HCT116 (cell line): ENCODE measurements around the gene CELF2. TPM values are rescaled to one million over a fixed set of nuclear protein-coding genes. Genes with fewer than 3 reads are reported as not detected.

Source experiments
- ATAC-seq: fragments of 200-7000 bp; cut with Tn5 transposase; 2 replicates; pipeline ENCODE4 v1.9.1; 2020; ENCODE audit warnings: mild to moderate bottlenecking, moderate library complexity
- BruUV-seq: library from RNA; stranded (reverse); fragments of 400-500 nt; replicated peaks from 2 replicates; lab custom pipeline; 2021; lab: Mats Ljungman, UMichigan
- CTCF ChIA-PET: fragments of 300-600 bp; sonication (Branson Sonifier 250); formaldehyde crosslinking; loops from one replicate; lab custom pipeline; 2021; ENCODE audit warnings: antibody characterized with exemption; lab: Charles Lee
- POLR2A ChIA-PET: fragments of 300-600, 350-600 bp; sonication (Branson Sonifier 250); formaldehyde crosslinking; loops from one replicate; lab custom pipeline; 2021; ENCODE audit warnings: antibody characterized with exemption; lab: Charles Lee
- RAD21 ChIA-PET, 2 experiments: fragments of 300-600 bp; sonication (Branson Sonifier 250); formaldehyde crosslinking; loops; one replicate each; lab custom pipeline; 2023; ENCODE audit warnings: low total read pairs in 2 of 2; ENCODE audit not compliant: uncharacterized antibody in 2 of 2, unreplicated experiment in 2 of 2, low non-redundant PET in 1 of 2; lab: Charles Lee
- DNase-seq: peaks from one replicate; pipeline ENCODE4 v3.0.0-alpha.2; 2010; ENCODE audit warnings: low read depth, low spot score
- H2AFZ ChIP-seq: fragments of 200-600 bp; shearing (Covaris generic), sonication (generic); 2 replicates; pipeline ENCODE4 v1.6.1; 2017; ENCODE audit warnings: low read depth, mixed run types, mixed read lengths, antibody characterized with exemption, low read length; ENCODE audit not compliant: poor library complexity, severe bottlenecking
- H3K27ac ChIP-seq: 2 replicates; pipeline ENCODE4 v1.5.1; 2012; ENCODE audit warnings: low read depth, low read length
- H3K27me3 ChIP-seq: fragments of 200-600 bp; sonication (generic); 2 replicates; pipeline ENCODE4 v1.6.1; 2016; ENCODE audit warnings: mixed run types, low read length, mixed read lengths; ENCODE audit not compliant: insufficient read depth
- H3K36me3 ChIP-seq, 2 experiments: fragments of 200-500 bp in 1 of 2; fragments of 200-600 bp in 1 of 2; sonication (Bioruptor generic) in 1 of 2; sonication (generic) in 1 of 2; 2 replicates each; pipeline versions ENCODE4 v1.5.1 to v1.6.1; 2014 to 2016; ENCODE audit warnings: low read length in 2 of 2, inconsistent platforms in 1 of 2, mixed read lengths in 1 of 2, mixed run types in 1 of 2; ENCODE audit not compliant: insufficient read depth in 2 of 2, control insufficient read depth in 1 of 2
- H3K4me1 ChIP-seq, 2 experiments: fragments of 200-600 bp in 1 of 2; sonication (generic) in 1 of 2; 2 replicates each; pipeline versions ENCODE4 v1.5.1 to v1.6.1; 2012 to 2017; ENCODE audit warnings: low read length in 2 of 2, inconsistent platforms in 1 of 2, mild to moderate bottlenecking in 1 of 2, mixed read lengths in 1 of 2, mixed run types in 1 of 2, moderate library complexity in 1 of 2; ENCODE audit not compliant: insufficient read depth in 2 of 2, control insufficient read depth in 1 of 2
- H3K4me2 ChIP-seq: fragments of 200-600 bp; sonication (generic); 2 replicates; pipeline ENCODE4 v1.6.1; 2017; ENCODE audit warnings: mixed run types, low read length, mixed read lengths
- H3K4me3 ChIP-seq, 2 experiments: fragments of 200-600 bp in 1 of 2; sonication (generic) in 1 of 2; replicated peaks in 1 of 2; 2 replicates each; pipeline ENCODE4 v1.5.1; 2011 to 2016; ENCODE audit warnings: low read length in 2 of 2, control low read depth in 1 of 2, low read depth in 1 of 2, mild to moderate bottlenecking in 1 of 2, mixed read lengths in 1 of 2, mixed run types in 1 of 2
- H3K79me2 ChIP-seq: fragments of 200-600 bp; sonication (generic); 2 replicates; pipeline ENCODE4 v1.6.1; 2017; ENCODE audit warnings: mild to moderate bottlenecking, mixed run types, low read length, moderate library complexity, mixed read lengths; ENCODE audit not compliant: insufficient read depth
- H3K9ac ChIP-seq: fragments of 200-600 bp; sonication (generic); 2 replicates; pipeline ENCODE4 v1.6.1; 2016; ENCODE audit warnings: low read length, mixed read lengths
- H3K9me2 ChIP-seq: fragments of 200-600 bp; sonication (generic), shearing (Covaris generic); 2 replicates; pipeline ENCODE4 v1.6.1; 2017; ENCODE audit warnings: mixed run types, mild to moderate bottlenecking, moderate library complexity; ENCODE audit not compliant: insufficient read depth
- H3K9me3 ChIP-seq, 2 experiments: fragments of 200-500 bp in 1 of 2; fragments of 200-600 bp in 1 of 2; sonication (Bioruptor generic) in 1 of 2; sonication (generic) in 1 of 2; 2 replicates each; pipeline ENCODE4 v1.6.1; 2014 to 2017; ENCODE audit warnings: low read length in 2 of 2, mixed read lengths in 2 of 2, inconsistent platforms in 1 of 2, low read depth in 1 of 2, mild to moderate bottlenecking in 1 of 2, mixed run types in 1 of 2, moderate library complexity in 1 of 2; ENCODE audit not compliant: control insufficient read depth in 1 of 2, insufficient read depth in 1 of 2
- H4K20me1 ChIP-seq: fragments of 200-600 bp; sonication (generic), shearing (Covaris generic); 2 replicates; pipeline ENCODE4 v1.6.1; 2017; ENCODE audit warnings: mixed run types, mild to moderate bottlenecking, moderate library complexity; ENCODE audit not compliant: insufficient read depth
- ATF3 ChIP-seq: IDR thresholded peaks from 2 replicates; pipeline ENCODE4 v1.6.1; 2012
- ELF1 ChIP-seq: IDR thresholded peaks from 2 replicates; pipeline ENCODE4 v1.6.1; 2012; ENCODE audit warnings: low read depth, borderline replicate concordance
- JUND ChIP-seq: IDR thresholded peaks from 2 replicates; pipeline ENCODE4 v1.6.1; 2012
- RAD21 ChIP-seq: IDR thresholded peaks from 2 replicates; pipeline ENCODE4 v1.6.1; 2012; ENCODE audit warnings: low read depth, mild to moderate bottlenecking
- SP1 ChIP-seq: IDR thresholded peaks from 2 replicates; pipeline ENCODE4 v1.6.1; 2012; ENCODE audit warnings: low read depth
- TCF7L2 ChIP-seq: IDR thresholded peaks from 2 replicates; pipeline ENCODE4 v1.7.0; 2011; ENCODE audit warnings: borderline replicate concordance, inconsistent platforms; ENCODE audit not compliant: insufficient read depth, insufficient read length; ENCODE audit errors: extremely low read depth
- ZBTB33 ChIP-seq: IDR thresholded peaks from 2 replicates; pipeline ENCODE4 v1.6.1; 2011; ENCODE audit warnings: mild to moderate bottlenecking, low read length, moderate library complexity; ENCODE audit not compliant: insufficient replicate concordance; ENCODE audit errors: extremely low read depth
- ZFX ChIP-seq: fragments of 450-650 bp; IDR thresholded peaks from 2 replicates; pipeline ENCODE4 v1.6.1; 2017
- intact Hi-C: fragments of 100-400 bp; cut with micrococcal nuclease; formaldehyde crosslinking; loops from 2 replicates; pipeline ENCODE4 v1.10.0; 2022
- total RNA-seq: library from RNA; stranded (reverse); gene quantifications from one replicate; pipeline ENCODE4 v1.2.1, GENCODE V29; 2021; ENCODE audit not compliant: unreplicated experiment

CELF2 gene
- total RNA-seq, 1 experiment from 2014 or later, result 0.66 TPM

GRCh38 chr10:11157292-11158076 is 139.8 kb downstream of the CELF2 start:
- H2AFZ ChIP-seq, result no peak overlapping the region
- no peaks in the 10 kb centered on the region for H3K9me3 ChIP-seq
- H3K36me3 ChIP-seq, result no peaks in the 10 kb centered on the region
- intact Hi-C loops, result no loop called here
- no peaks in the 10 kb centered on the region for H3K4me1 ChIP-seq
- no peak for ATAC-seq
- DNase-seq, result no peak
- no peak overlapping the region for H3K27ac ChIP-seq
- H3K9me2 ChIP-seq, result no peaks in the 10 kb centered on the region
- H3K4me3 ChIP-seq, result no peak overlapping the region
- no peak overlapping the region for H3K4me2 ChIP-seq
- no peaks in the 10 kb centered on the region for H3K27me3 ChIP-seq
- TF ChIP-seq RAD21, result no peak
- H4K20me1 ChIP-seq, result no peaks in the 10 kb centered on the region
- ChIA-PET CTCF (no interaction called here), POLR2A (no interaction called here), RAD21 (no interaction called here)
- BruUV-seq, result no TSS peak
- H3K9ac ChIP-seq, result no peak overlapping the region
- H3K79me2 ChIP-seq, result no peaks in the 10 kb centered on the region

DNA sequence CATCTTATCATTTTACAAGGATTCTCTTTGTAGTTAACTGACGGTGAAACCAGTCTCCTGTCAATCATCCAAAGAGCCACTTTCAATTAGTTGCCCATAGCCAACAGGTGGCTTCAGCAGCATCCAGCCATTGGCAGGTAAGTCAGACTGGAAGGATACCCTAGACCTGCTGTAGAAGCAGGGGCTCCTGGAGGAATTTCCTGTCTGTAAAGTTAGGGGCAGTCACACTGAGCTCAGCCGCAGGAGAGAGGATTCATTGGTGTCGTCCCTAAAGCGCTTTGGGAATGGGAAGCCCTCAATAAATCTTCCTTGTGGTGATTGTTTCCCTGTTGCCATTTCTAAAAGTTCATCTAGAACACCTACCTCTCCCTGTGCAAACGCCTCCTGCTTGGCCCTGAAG is 140.4 kb downstream of the CELF2 start:
- H3K9me2 ChIP-seq, result no peaks in the 10 kb centered on the region
- no peak overlapping the region for H2AFZ ChIP-seq
- no peaks in the 10 kb centered on the region for H3K36me3 ChIP-seq
- H3K27me3 ChIP-seq, result no peaks in the 10 kb centered on the region
- H3K9ac ChIP-seq, result no peak overlapping the region
- DNase-seq (no peak), ATAC-seq (no peak)
- intact Hi-C loops, result no loop called here
- BruUV-seq, result no TSS peak
- CTCF ChIA-PET, result no interaction called here
- H4K20me1 ChIP-seq, result no peaks in the 10 kb centered on the region
- POLR2A ChIA-PET, result no interaction called here
- TF ChIP-seq JUND (no peak), SP1 (no peak), TCF7L2 (no peak), ZBTB33 (no peak), ZFX (no peak), ATF3 (no peak), ELF1 (no peak)
- H3K9me3 ChIP-seq, result no peaks in the 10 kb centered on the region
- H3K79me2 ChIP-seq, result no peaks in the 10 kb centered on the region
- no peak overlapping the region for H3K4me2 ChIP-seq
- H3K27ac ChIP-seq, result no peak overlapping the region
- no peaks in the 10 kb centered on the region for H3K4me1 ChIP-seq
- RAD21 ChIA-PET, result no interaction called here
- H3K4me3 ChIP-seq, result no peak overlapping the region
